ENCODE data around the gene EYA4.

DNA sequence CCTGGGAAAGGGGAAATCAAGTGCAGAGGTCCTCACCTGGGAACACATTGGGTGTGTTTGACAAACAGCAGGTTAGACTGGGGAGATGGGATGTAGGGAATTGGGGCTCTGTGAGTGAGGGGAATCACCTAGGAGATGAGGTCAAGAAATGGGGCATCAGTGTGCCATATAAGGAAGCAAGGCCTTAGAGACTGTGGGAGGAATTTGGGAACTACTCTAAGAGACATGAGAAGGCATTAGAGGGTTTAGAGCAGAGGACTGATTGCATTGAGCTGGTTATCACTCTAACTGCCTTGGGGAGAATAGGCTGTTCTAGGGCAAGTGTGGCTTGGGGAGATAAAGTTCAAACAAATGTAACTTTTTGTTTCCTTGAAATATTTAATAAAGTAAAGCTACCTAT is 189.9 kb downstream of the EYA4 start:
- TF ChIP-seq CTCF (IDR thresholded peaks at IDR 0.05 in 8 of 11, conservative IDR thresholded peaks at IDR 0.05 in 3 of 11) (no peak), POLR2AphosphoS5 (IDR thresholded peaks at IDR 0.05) (no peak), POLR2A (IDR thresholded peaks at IDR 0.05) (no peak)
